Measurements from ENCODE around the gene MAFB.
A peak's percentile ranks its signal among the peaks of the same experiment; 100 is the strongest.

The MAFB gene

DNA sequence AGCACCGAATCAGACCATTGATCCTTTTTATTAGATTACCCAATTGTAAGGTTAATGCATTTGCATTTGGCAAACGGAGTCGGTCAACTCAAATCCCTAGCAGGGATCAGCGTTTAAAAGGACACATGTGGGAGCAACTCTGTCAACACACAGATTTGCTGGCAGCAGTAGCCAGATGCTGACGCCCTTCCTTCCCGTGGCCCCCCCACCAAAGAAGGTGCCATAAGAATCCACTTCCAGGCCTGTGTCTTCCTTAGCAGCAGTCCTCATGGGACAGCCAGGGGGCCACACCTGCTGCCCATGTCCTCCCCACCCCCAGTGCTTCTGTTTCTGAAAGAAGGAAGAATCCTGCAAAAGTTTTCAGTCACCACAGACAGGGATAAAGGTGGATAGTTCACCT is 24.5 kb upstream of the MAFB start:
- Mint-ChIP-seq H3K27ac (no peak overlapping the region), H3K9me3 (ENCODE audit: low read depth) (no peaks in the 10 kb centered on the region), H3K4me3 (no peak overlapping the region), H3K36me3 (no peaks in the 10 kb centered on the region), H3K27me3 (peaks cover 1% of the 10 kb centered on the region), H3K4me1 (ENCODE audit: low read depth) (no peaks in the 10 kb centered on the region)

DNA sequence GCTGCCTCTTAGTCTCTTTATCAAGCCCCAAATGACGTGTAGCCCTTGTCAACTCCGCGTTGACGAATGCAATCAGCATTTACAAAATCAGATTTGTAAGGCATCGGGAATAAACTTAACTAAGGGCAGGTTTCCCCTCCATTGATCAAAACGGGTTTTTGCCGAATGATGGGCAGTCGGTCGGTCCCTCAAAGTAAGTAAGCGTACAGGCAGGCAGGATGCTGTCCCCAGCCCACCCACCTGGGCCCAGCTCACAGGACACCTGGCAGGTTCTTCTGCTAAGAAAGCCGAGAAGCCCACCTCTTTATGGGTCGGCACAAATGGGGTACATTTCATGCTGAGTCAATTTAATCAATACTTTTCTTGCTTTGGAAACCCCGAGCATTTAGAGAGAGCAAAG is 22.0 kb upstream of the MAFB start:
- Mint-ChIP-seq H3K27me3 (peaks cover 1% of the 10 kb centered on the region), H3K9me3 (ENCODE audit: low read depth) (no peaks in the 10 kb centered on the region), H3K36me3 (no peaks in the 10 kb centered on the region), H3K4me1 (ENCODE audit: low read depth) (no peaks in the 10 kb centered on the region), H3K4me3 (no peak overlapping the region), H3K27ac (no peak overlapping the region)

DNA sequence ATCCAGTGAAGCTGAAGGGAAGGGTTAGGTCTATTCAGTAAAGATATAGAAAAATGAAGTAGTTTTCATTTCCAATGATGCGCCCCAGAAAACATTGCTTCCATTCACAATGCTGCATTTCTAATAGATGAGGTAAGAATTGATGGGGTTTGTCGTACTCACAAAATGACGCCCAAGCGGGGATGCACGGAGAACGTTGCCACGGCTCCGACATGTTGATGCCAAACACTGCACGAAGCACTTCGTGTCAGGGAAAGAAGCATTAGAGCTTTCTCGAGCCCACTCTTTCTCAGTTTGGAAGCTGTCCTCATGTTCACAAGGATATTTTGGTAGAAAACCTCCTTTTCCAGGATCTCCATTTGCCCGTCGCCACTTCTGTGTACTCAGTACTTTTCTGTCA is 21.6 kb upstream of the MAFB start:
- peaks cover 1% of the 10 kb centered on the region for H3K27me3 Mint-ChIP-seq
- H3K36me3 Mint-ChIP-seq = no peaks in the 10 kb centered on the region
- H3K4me3 Mint-ChIP-seq = no peak overlapping the region
- no peak overlapping the region for H3K27ac Mint-ChIP-seq
- H3K4me1 Mint-ChIP-seq (ENCODE audit: low read depth) = no peaks in the 10 kb centered on the region
- no peaks in the 10 kb centered on the region for H3K9me3 Mint-ChIP-seq (ENCODE audit: low read depth)

DNA sequence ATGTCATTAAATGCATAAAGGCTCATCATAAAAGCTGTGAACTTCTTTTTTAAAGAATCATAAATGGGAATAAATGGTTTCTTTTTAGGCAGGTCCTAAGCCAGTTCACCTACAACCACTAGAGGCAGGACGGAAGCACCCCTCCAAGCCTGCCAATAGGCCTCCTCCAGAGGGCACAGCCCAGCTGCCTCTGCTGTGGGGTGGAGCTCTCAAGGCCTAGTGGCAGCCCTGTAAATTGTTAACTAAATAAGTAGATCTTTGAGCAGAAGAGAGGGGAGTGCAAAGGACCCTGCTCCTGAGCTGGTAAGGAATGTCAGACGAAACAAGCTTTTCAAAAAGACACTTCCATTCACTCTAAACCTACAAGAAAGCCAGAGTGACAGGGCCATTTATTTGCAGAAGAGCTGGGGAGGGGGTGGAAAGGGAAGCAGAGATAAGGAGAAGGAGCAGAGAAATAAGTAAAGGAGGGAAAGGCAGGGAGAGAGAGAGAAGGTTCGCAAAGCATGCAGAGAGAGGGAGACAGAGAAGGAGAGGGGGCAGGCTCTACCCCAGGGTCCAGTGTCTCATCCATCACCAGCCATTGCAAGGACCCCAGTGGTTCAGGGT is 18.0 kb upstream of the MAFB start:
- no peak overlapping the region for H3K27ac Mint-ChIP-seq
- peaks cover 6% of the 10 kb centered on the region for H3K27me3 Mint-ChIP-seq
- H3K36me3 Mint-ChIP-seq = peaks cover 2% of the 10 kb centered on the region
- H3K4me1 Mint-ChIP-seq (ENCODE audit: low read depth) = no peaks in the 10 kb centered on the region
- no peaks in the 10 kb centered on the region for H3K9me3 Mint-ChIP-seq (ENCODE audit: low read depth)
- H3K4me3 Mint-ChIP-seq = no peak overlapping the region

DNA sequence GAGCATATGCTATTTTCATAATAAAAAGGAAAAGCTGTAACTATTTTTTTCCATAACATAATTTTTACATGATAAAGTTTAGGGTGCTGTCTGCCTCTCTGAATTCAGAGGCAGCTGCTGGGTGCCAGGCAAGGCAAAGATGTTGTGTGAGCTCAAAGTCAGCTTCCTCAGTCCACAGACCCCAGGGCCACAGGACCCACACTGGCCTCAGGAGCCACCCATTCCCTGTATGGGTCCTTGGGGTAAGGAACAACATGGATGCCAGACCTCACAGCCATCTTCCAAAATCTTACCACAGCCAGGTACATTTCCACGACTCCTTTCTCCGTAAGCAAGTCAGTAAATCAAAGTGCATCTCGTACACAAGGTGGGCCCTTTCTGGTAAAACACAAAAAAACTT is 16.4 kb upstream of the MAFB start:
- Mint-ChIP-seq H3K27ac (no peak overlapping the region), H3K4me1 (ENCODE audit: low read depth) (no peaks in the 10 kb centered on the region), H3K36me3 (peaks cover 2% of the 10 kb centered on the region), H3K4me3 (no peak overlapping the region), H3K9me3 (ENCODE audit: low read depth) (no peaks in the 10 kb centered on the region), H3K27me3 (peaks cover 6% of the 10 kb centered on the region)

DNA sequence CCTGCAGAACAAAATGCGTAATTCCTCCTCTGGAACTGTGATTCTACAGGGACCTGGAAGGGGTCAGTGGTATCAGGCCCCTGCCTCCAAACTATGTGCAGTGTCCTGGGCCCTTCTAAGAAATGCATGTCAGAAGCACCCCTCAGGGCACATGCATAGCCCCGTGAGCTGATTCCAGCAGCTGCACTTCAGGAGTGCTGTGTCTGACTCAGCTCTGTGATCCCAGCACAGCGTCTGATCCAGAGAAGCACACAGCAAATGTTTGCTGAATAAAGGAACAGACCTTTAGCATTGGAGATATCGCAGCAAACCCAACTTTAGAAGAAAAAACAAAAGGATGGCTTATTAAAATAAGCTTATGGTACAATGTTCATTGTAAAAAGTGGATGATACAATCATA is 15.8 kb upstream of the MAFB start:
- Mint-ChIP-seq H3K27ac (no peak overlapping the region), H3K36me3 (peaks cover 2% of the 10 kb centered on the region), H3K4me1 (ENCODE audit: low read depth) (no peaks in the 10 kb centered on the region), H3K9me3 (ENCODE audit: low read depth) (no peaks in the 10 kb centered on the region), H3K27me3 (peaks cover 6% of the 10 kb centered on the region), H3K4me3 (no peak overlapping the region)

DNA sequence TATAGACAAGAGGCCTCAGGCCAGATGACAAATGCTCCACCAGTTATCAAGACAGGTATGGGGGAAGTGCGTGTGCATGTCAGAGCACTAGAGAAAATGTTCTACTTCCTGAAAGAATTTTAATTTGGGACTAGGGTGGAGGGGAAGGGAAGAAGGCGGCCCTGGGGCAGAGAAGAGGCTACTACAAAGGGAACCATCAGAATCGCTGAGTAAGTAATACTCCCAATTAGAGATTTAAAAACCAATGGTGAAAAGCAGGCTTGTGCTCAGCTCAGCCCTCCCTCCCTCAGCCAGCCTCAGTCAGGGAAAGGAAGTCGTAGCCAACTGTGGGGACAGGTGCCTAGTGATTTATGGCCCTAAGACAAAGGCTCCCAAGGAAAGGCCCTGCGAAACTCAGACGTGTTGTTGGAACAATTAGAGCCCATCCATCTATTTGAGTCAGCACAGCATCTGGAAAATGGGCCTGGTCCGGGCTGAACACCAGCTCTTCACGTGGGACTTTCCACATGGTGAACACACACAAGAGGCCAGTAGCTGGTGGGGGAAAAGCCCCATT is 15.0 kb upstream of the MAFB start:
- Mint-ChIP-seq H3K36me3 (peaks cover 2% of the 10 kb centered on the region), H3K4me1 (ENCODE audit: low read depth) (no peaks in the 10 kb centered on the region), H3K27me3 (peaks cover 6% of the 10 kb centered on the region), H3K27ac (no peak overlapping the region), H3K4me3 (no peak overlapping the region), H3K9me3 (ENCODE audit: low read depth) (no peaks in the 10 kb centered on the region)

GRCh38 chr20:40702504-40702903 is 13.5 kb upstream of the MAFB start:
- H3K4me1 Mint-ChIP-seq (ENCODE audit: low read depth) = no peaks in the 10 kb centered on the region
- H3K9me3 Mint-ChIP-seq (ENCODE audit: low read depth) = no peaks in the 10 kb centered on the region
- H3K36me3 Mint-ChIP-seq = peaks cover 2% of the 10 kb centered on the region
- H3K27me3 Mint-ChIP-seq = peaks cover 8% of the 10 kb centered on the region
- no peak overlapping the region for H3K27ac Mint-ChIP-seq
- H3K4me3 Mint-ChIP-seq = no peak overlapping the region

DNA sequence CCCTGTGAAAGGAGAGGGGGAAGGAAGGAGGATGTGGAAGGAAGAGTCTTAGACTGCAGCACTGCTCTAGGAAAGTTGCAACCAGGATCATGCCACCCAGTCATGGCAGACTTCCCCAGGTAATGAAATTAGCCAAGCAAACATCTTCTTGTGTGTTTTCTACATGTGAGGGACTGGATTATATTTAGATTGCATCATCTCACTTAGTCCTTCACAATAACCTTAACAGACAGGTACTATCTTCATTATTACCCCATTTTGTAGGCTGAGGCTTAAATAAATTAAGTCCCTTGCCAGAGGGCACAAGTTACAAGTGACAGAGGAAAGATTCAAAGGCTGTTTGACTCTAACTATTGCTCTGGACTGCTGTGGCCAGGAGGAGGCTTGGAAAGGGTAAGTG is 9.7 kb upstream of the MAFB start:
- Mint-ChIP-seq H3K4me1 (ENCODE audit: low read depth) (no peaks in the 10 kb centered on the region), H3K36me3 (peaks cover 2% of the 10 kb centered on the region), H3K27me3 (peaks cover 24% of the 10 kb centered on the region), H3K27ac (no peak overlapping the region), H3K4me3 (no peak overlapping the region), H3K9me3 (ENCODE audit: low read depth) (no peaks in the 10 kb centered on the region)

- no peaks in the 10 kb centered on the region for H3K9me3 Mint-ChIP-seq (ENCODE audit: low read depth)
- H3K4me1 Mint-ChIP-seq (ENCODE audit: low read depth) = no peaks in the 10 kb centered on the region
- peaks cover 25% of the 10 kb centered on the region for H3K27me3 Mint-ChIP-seq
- H3K27ac Mint-ChIP-seq = no peak overlapping the region
- peaks cover 2% of the 10 kb centered on the region for H3K36me3 Mint-ChIP-seq
- no peak overlapping the region for H3K4me3 Mint-ChIP-seq
Measured at GRCh38 chr20:40698281-40698680, 9.2 kb upstream of the MAFB start.

DNA sequence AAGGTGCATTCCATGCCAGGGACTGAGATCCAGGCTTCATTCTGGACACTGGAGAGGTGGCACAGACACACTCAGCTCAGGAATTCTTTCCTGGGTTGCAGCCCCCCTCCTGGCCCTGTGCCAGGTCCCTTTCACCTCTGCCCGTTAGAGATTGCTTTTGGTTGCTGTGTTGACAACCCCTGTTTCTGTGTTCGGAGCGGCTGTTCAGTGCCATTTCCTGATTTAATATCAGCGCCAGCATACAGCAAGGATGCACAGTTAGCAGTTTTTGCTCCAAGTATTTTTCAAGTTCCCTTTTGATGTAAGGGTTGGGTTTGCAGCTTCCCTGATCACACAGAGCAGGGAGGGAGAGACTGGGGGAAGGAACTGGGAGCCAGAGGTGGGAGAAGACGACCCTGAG is 8.5 kb upstream of the MAFB start:
- no peak overlapping the region for H3K4me3 Mint-ChIP-seq
- no peaks in the 10 kb centered on the region for H3K9me3 Mint-ChIP-seq (ENCODE audit: low read depth)
- H3K27ac Mint-ChIP-seq = no peak overlapping the region
- H3K4me1 Mint-ChIP-seq (ENCODE audit: low read depth) = no peaks in the 10 kb centered on the region
- H3K36me3 Mint-ChIP-seq = peaks cover 1% of the 10 kb centered on the region
- H3K27me3 Mint-ChIP-seq = peaks cover 27% of the 10 kb centered on the region

DNA sequence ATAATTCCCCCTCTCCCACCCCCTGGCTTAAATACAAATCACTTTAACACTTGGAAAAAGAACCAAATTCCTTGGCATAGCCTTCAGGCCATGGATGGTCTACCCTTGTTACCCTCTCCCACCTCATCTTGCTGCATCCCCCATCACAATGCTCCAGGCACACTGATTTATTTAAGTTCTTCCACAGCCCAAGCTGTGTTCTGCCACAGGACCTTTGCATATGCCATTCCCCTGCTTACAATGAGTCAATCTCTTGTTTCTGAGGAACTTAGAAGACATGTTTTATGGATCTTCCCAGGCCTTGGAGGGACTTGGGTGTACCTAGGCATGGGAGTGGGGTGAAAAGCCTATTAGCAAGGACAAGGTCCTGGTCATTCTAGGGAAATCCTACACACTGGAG is 6.2 kb upstream of the MAFB start:
- no peak overlapping the region for H3K27ac Mint-ChIP-seq
- no peaks in the 10 kb centered on the region for H3K4me1 Mint-ChIP-seq (ENCODE audit: low read depth)

DNA sequence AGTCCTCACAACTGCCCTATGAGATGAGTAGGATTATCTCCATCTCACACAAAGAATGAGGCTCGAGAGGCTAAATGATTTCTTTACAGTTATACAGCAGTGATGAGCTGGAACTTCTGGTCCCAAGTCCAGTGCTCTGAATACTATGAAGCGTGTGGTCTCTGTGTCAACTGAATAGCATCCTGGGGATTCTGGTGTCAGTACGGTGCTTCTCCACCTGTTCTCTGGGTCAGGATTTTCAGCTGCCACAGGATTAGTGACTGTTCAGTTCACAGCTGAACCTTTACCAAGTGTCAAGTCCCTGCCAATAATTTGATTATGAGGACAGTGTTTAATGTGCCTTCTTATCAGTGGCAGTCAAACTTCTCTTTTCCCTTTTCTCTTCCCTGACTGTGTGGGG is 5.2 kb upstream of the MAFB start:
- Mint-ChIP-seq H3K4me3 (no peak overlapping the region), H3K9me3 (ENCODE audit: low read depth) (no peaks in the 10 kb centered on the region), H3K27ac (no peak overlapping the region), H3K36me3 (no peaks in the 10 kb centered on the region), H3K4me1 (ENCODE audit: low read depth) (peaks cover 4% of the 10 kb centered on the region), H3K27me3 (peaks cover 35% of the 10 kb centered on the region)

More for the DNA sequence above, 6.2 kb upstream of the MAFB start:
- no peaks in the 10 kb centered on the region for H3K9me3 Mint-ChIP-seq (ENCODE audit: low read depth)
- no peak overlapping the region for H3K4me3 Mint-ChIP-seq
- peaks cover 33% of the 10 kb centered on the region for H3K27me3 Mint-ChIP-seq
- no peaks in the 10 kb centered on the region for H3K36me3 Mint-ChIP-seq

DNA sequence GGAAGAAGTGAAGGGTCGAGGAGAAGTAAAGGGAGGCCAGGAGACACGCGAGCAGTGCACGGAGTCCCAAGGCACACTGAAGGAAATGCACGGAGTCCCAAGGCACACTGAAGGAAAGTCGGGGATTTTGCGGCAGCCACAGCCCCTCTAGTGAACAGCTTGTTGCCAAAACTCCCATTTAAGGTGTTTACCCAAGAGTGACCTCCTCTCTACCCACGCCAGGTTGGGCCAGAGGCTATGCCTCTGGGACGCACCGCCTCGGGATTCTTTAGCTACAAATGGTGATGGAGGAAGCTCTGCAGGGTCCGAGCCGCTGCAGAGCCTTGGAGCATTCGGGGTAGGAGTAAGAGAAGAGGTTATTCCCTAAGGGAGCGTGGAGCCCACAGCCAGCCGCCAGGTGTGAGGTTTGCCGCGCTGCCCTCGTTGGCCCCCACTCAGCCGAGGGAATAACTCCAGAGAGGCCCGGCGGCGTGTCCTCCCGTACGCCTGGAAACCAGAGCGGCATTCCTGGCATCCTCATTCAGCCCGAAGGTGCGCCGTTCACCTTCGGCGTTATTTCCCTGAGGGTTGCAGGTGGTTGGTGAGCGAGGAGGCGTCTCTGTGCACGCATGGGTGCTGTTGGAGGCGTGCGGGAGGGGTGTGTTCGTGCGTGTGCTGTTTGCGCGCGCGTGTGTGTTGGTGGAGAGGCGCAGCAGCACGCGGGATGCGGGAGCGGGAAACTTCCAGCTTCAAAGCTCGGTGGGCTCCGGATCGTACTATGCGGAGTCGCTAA is 3.4 kb upstream of the MAFB start:
- Mint-ChIP-seq H3K4me3 (peak overlapping the region; percentile 32), H3K36me3 (no peaks in the 10 kb centered on the region), H3K9me3 (ENCODE audit: low read depth) (no peaks in the 10 kb centered on the region), H3K4me1 (ENCODE audit: low read depth) (peaks cover 8% of the 10 kb centered on the region), H3K27me3 (peaks cover 36% of the 10 kb centered on the region), H3K27ac (no peak overlapping the region)

GRCh38 chr20:40691566-40692239 is 2.7 kb upstream of the MAFB start:
- Mint-ChIP-seq H3K27me3 (peaks cover 33% of the 10 kb centered on the region), H3K4me3 (peak overlapping the region; percentile 32), H3K36me3 (no peaks in the 10 kb centered on the region), H3K27ac (no peak overlapping the region), H3K4me1 (ENCODE audit: low read depth) (peaks cover 11% of the 10 kb centered on the region), H3K9me3 (ENCODE audit: low read depth) (no peaks in the 10 kb centered on the region)
